GM23248 (cell line): ENCODE results near the gene TMEM74B.
A peak's percentile ranks its signal among the peaks of the same experiment; 100 is the strongest.

Experiments used
- EZH2 ChIP-seq: fragments of 200-600 bp; sonication (generic); IDR thresholded peaks from 2 replicates; pipeline ENCODE4 v1.6.1; 2018; ENCODE audit warnings: antibody characterized with exemption, mild to moderate bottlenecking; ENCODE audit not compliant: insufficient read depth, poor library complexity, severe bottlenecking
- EZH2phosphoT487 ChIP-seq: fragments of 200-600 bp; sonication (generic); IDR thresholded peaks from 2 replicates; pipeline ENCODE4 v1.6.1; 2018; ENCODE audit warnings: antibody characterized with exemption, moderate library complexity, mild to moderate bottlenecking, low read depth; ENCODE audit not compliant: insufficient read depth

GRCh38 chr20:1184638-1185315, at the start of gene TMEM74B:
- TF ChIP-seq EZH2phosphoT487: peak; percentile 55; the same call in 1 of the 2 replicates
- TF ChIP-seq EZH2: no peak
